ENCODE data around the gene ALKBH3. TPM values are rescaled to one million over a fixed set of nuclear protein-coding genes. Genes with fewer than 3 reads are reported as not detected.

ALKBH3 gene
- total RNA-seq, 1 experiment from 2014 or later = 18.8 TPM

- WGBS (ENCODE audit: extremely low coverage, insufficient read length, low lambda C conversion rate) = no CpG with 5 or more reads among the region's 5 CpGs
- no peaks in the 10 kb centered on the region for H3K79me2 ChIP-seq (ENCODE audit: insufficient read depth, low read length)
- Mint-ChIP-seq H3K9me3 (no peaks in the 10 kb centered on the region), H3K36me3 (ENCODE audit: insufficient read depth in 1 of 3, low read depth in 3 of 3) (no peaks in the 10 kb centered on the region), H3K27me3 (ENCODE audit: low read depth) (peaks cover 55% of the 10 kb centered on the region), H3K27ac (no peak overlapping the region), H3K4me3 (no peak overlapping the region), H3K4me1 (no peaks in the 10 kb centered on the region)
- H2BK12ac ChIP-seq (ENCODE audit: insufficient read length, low read depth, low read length) = no peak overlapping the region
- no peaks in the 10 kb centered on the region; the same call in 1 of the 2 replicates for H3K27me3 ChIP-seq (ENCODE audit: insufficient read depth, low read length)
- H3K14ac ChIP-seq (ENCODE audit: insufficient read depth, low read length) = no peak overlapping the region
- H2AK5ac ChIP-seq (ENCODE audit: insufficient read length, low read length) = no peak overlapping the region
- no peaks in the 10 kb centered on the region for H3K9me3 ChIP-seq (ENCODE audit: control insufficient read depth, low read depth, low read length)
- H3K23ac ChIP-seq (ENCODE audit: insufficient read length, low read depth, low read length) = no peak overlapping the region
- H2BK120ac ChIP-seq (ENCODE audit: low read depth, low read length, poor library complexity, severe bottlenecking) = no peak overlapping the region
- no peak overlapping the region for H2BK20ac ChIP-seq (ENCODE audit: low read depth, low read length, poor library complexity, severe bottlenecking)
- no peaks in the 10 kb centered on the region for H3K23me2 ChIP-seq (ENCODE audit: insufficient read length, low read depth, low read length, poor library complexity, severe bottlenecking)
- no peaks in the 10 kb centered on the region for H3K4me1 ChIP-seq (ENCODE audit: insufficient read depth, low read length)
- H3K79me1 ChIP-seq (ENCODE audit: insufficient read depth, low read depth, low read length, poor library complexity, severe bottlenecking) = no peaks in the 10 kb centered on the region
- no peak overlapping the region for H3K9ac ChIP-seq (ENCODE audit: extremely low read depth, insufficient read length, low read length)
- H3K56ac ChIP-seq (ENCODE audit: insufficient read length, low read depth, low read length) = no peak overlapping the region
- H2AFZ ChIP-seq (ENCODE audit: low read length) = no peak overlapping the region
- H4K5ac ChIP-seq (ENCODE audit: insufficient read length, low read depth, low read length) = peak overlapping the region; percentile 63
- no peak overlapping the region for H4K8ac ChIP-seq (replicated peaks; ENCODE audit: insufficient read length, low read depth, low read length)
- H3K27ac ChIP-seq (ENCODE audit: insufficient read length, low read depth, low read length) = no peak overlapping the region
- no peak overlapping the region for H4K91ac ChIP-seq (ENCODE audit: insufficient read length, low read depth, low read length)
- no peak overlapping the region for H3T11ph ChIP-seq (ENCODE audit: low read length)
- H3K4ac ChIP-seq (ENCODE audit: low read depth, low read length) = no peak overlapping the region
- no peak for TF ChIP-seq CTCF (conservative IDR thresholded peaks at IDR 0.05)
- no peak overlapping the region for H3K4me2 ChIP-seq (ENCODE audit: insufficient read depth, insufficient read length, low read length)
- no peaks in the 10 kb centered on the region for H4K20me1 ChIP-seq (ENCODE audit: control insufficient read depth, insufficient read depth, insufficient read length)
- no peak overlapping the region for H3K18ac ChIP-seq (ENCODE audit: insufficient read length, low read depth, low read length)
- no peak for DNase-seq
- H2BK15ac ChIP-seq (ENCODE audit: low read depth, low read length) = no peak overlapping the region
- no peak overlapping the region for H2BK5ac ChIP-seq (ENCODE audit: insufficient read length, low read length)
Measured at GRCh38 chr11:43868852-43869567, 11.6 kb upstream of the ALKBH3 start.

Data from H9 (cell line).